HEK293 (cell line): ENCODE results near the gene CADM1.

Experiments
- CTCF ChIA-PET: fragments of 350-600 bp; formaldehyde crosslinking; extraction: SDS; loops from one replicate; lab custom pipeline; 2021; ENCODE audit warnings: antibody characterized with exemption; lab: Yijun Ruan, JAX
- POLR2A ChIA-PET: fragments of 300-600 bp; formaldehyde crosslinking; extraction: SDS; loops from one replicate; lab custom pipeline; 2020; ENCODE audit warnings: antibody characterized with exemption, inconsistent platforms; lab: Yijun Ruan, JAX
- H3K27ac ChIP-seq: fragments of 200-500 bp; sonication (Bioruptor generic); 2 replicates; pipeline ENCODE4 v1.5.1; 2014; ENCODE audit warnings: low read depth, low read length, control low read depth, inconsistent platforms; ENCODE audit errors: extremely low read depth
- H3K36me3 ChIP-seq, 2 experiments: fragments of 200-500 bp in 1 of 2; sonication (Bioruptor generic) in 1 of 2; 1 replicate in 1 of 2; 2 replicates in 1 of 2; pipeline ENCODE4 v1.5.1; 2014 to 2017; ENCODE audit warnings: inconsistent platforms in 2 of 2, low read length in 2 of 2; ENCODE audit not compliant: control insufficient read depth in 2 of 2, insufficient read depth in 1 of 2
- H3K4me1 ChIP-seq: fragments of 200-500 bp; sonication (Bioruptor generic); 2 replicates; pipeline ENCODE4 v1.5.1; 2014; ENCODE audit warnings: mild to moderate bottlenecking, low read length, inconsistent platforms; ENCODE audit not compliant: control insufficient read depth, insufficient read depth
- H3K4me3 ChIP-seq: 2 replicates; pipeline ENCODE4 v1.5.1; 2011; ENCODE audit warnings: low read depth, mild to moderate bottlenecking, control low read depth, low read length, moderate library complexity
- H3K9me3 ChIP-seq: fragments of 200-500 bp; sonication (Bioruptor generic); 2 replicates; pipeline ENCODE4 v1.5.1; 2014; ENCODE audit warnings: low read depth, low read length, inconsistent platforms; ENCODE audit not compliant: control insufficient read depth, insufficient read depth
- HOXA7 ChIP-seq: sonication (generic); formaldehyde crosslinking; IDR thresholded peaks from 2 replicates; pipeline ENCODE4 v1.8.1; 2022; ENCODE audit warnings: missing genetic modification reagents, borderline replicate concordance
- HOXC10 ChIP-seq: sonication (generic); formaldehyde crosslinking; IDR thresholded peaks from 2 replicates; pipeline ENCODE4 v1.8.1; 2023; ENCODE audit warnings: mild to moderate bottlenecking, missing genetic modification reagents
- MZF1 ChIP-seq: fragments of 450-650 bp; formaldehyde crosslinking; IDR thresholded peaks from 2 replicates; pipeline ENCODE4 v1.5.1; 2017; ENCODE audit warnings: missing biosample characterization, missing genetic modification characterization, borderline replicate concordance
- OSR2 ChIP-seq: fragments of 450-650 bp; formaldehyde crosslinking; IDR thresholded peaks from 2 replicates; pipeline ENCODE4 v1.5.1; 2016; ENCODE audit warnings: missing biosample characterization, missing genetic modification characterization
- ZBTB48 ChIP-seq: fragments of 450-650 bp; formaldehyde crosslinking; IDR thresholded peaks from 2 replicates; pipeline ENCODE4 v1.5.1; 2016; ENCODE audit warnings: missing biosample characterization, missing genetic modification characterization
- ZBTB8A ChIP-seq: fragments of 450-650 bp; formaldehyde crosslinking; IDR thresholded peaks from 2 replicates; pipeline ENCODE4 v1.5.1; 2016; ENCODE audit warnings: missing biosample characterization, missing genetic modification characterization
- ZFP69B ChIP-seq: fragments of 450-650 bp; formaldehyde crosslinking; IDR thresholded peaks from 2 replicates; pipeline ENCODE4 v1.5.1; 2016; ENCODE audit warnings: missing biosample characterization, missing genetic modification characterization
- ZNF133 ChIP-seq: fragments of 450-650 bp; formaldehyde crosslinking; IDR thresholded peaks from 2 replicates; pipeline ENCODE4 v1.5.1; 2016; ENCODE audit warnings: missing biosample characterization, missing genetic modification characterization
- ZNF202 ChIP-seq: fragments of 450-650 bp; formaldehyde crosslinking; IDR thresholded peaks from 2 replicates; pipeline ENCODE4 v1.5.1; 2016; ENCODE audit warnings: missing biosample characterization, missing genetic modification characterization, borderline replicate concordance
- ZNF214 ChIP-seq: fragments of 450-650 bp; formaldehyde crosslinking; IDR thresholded peaks from 2 replicates; pipeline ENCODE4 v1.5.1; 2017; ENCODE audit warnings: missing biosample characterization, mild to moderate bottlenecking, missing genetic modification characterization, borderline replicate concordance
- ZNF23 ChIP-seq: fragments of 450-650 bp; formaldehyde crosslinking; IDR thresholded peaks from 2 replicates; pipeline ENCODE4 v1.5.1; 2016; ENCODE audit warnings: missing biosample characterization, missing genetic modification characterization, borderline replicate concordance
- ZNF248 ChIP-seq: fragments of 450-650 bp; formaldehyde crosslinking; IDR thresholded peaks from 2 replicates; pipeline ENCODE4 v1.5.1; 2017; ENCODE audit warnings: missing biosample characterization, missing genetic modification characterization
- ZNF324 ChIP-seq: fragments of 450-650 bp; formaldehyde crosslinking; IDR thresholded peaks from 2 replicates; pipeline ENCODE4 v1.5.1; 2016; ENCODE audit warnings: missing biosample characterization, missing genetic modification characterization
- ZNF394 ChIP-seq: fragments of 450-650 bp; formaldehyde crosslinking; IDR thresholded peaks from 2 replicates; pipeline ENCODE4 v1.5.1; 2016; ENCODE audit warnings: missing biosample characterization, missing genetic modification characterization, mild to moderate bottlenecking, moderate library complexity, borderline replicate concordance
- ZNF404 ChIP-seq: fragments of 450-650 bp; formaldehyde crosslinking; IDR thresholded peaks from 2 replicates; pipeline ENCODE4 v1.5.1; 2017; ENCODE audit warnings: missing biosample characterization, missing genetic modification characterization
- ZNF654 ChIP-seq: fragments of 450-650 bp; formaldehyde crosslinking; IDR thresholded peaks from 2 replicates; pipeline ENCODE4 v1.5.1; 2016; ENCODE audit warnings: low read depth, missing biosample characterization, missing genetic modification characterization
- ZNF677 ChIP-seq: fragments of 450-650 bp; IDR thresholded peaks from 2 replicates; pipeline ENCODE4 v1.5.0; 2018; ENCODE audit warnings: missing biosample characterization, mild to moderate bottlenecking, missing genetic modification characterization, moderate library complexity
- ZNF701 ChIP-seq: fragments of 450-650 bp; formaldehyde crosslinking; IDR thresholded peaks from 2 replicates; pipeline ENCODE4 v1.5.1; 2016; ENCODE audit warnings: missing biosample characterization, missing genetic modification characterization
- ZNF785 ChIP-seq: fragments of 450-650 bp; formaldehyde crosslinking; IDR thresholded peaks from 2 replicates; pipeline ENCODE4 v1.5.1; 2016; ENCODE audit warnings: missing biosample characterization, missing genetic modification characterization
- ZNF830 ChIP-seq: fragments of 450-650 bp; IDR thresholded peaks from 2 replicates; pipeline ENCODE4 v1.5.0; 2018; ENCODE audit warnings: missing biosample characterization, missing genetic modification characterization, low read depth, mild to moderate bottlenecking, moderate library complexity
- ZSCAN16 ChIP-seq: fragments of 450-650 bp; formaldehyde crosslinking; IDR thresholded peaks from 2 replicates; pipeline ENCODE4 v1.5.1; 2016; ENCODE audit warnings: missing biosample characterization, missing genetic modification characterization
- TF ChIP-seq, protein P1 (sequence below): fragments of 450-650 bp; formaldehyde crosslinking; IDR thresholded peaks from 2 replicates; pipeline ENCODE4 v1.5.1; 2016; ENCODE audit warnings: missing biosample characterization, missing genetic modification characterization
- TF ChIP-seq, protein P2 (sequence below): fragments of 450-650 bp; formaldehyde crosslinking; IDR thresholded peaks from 2 replicates; pipeline ENCODE4 v1.5.1; 2016; ENCODE audit warnings: missing biosample characterization, missing genetic modification characterization, low read depth
- TF ChIP-seq, protein P3 (sequence below): fragments of 450-650 bp; formaldehyde crosslinking; IDR thresholded peaks from 2 replicates; pipeline ENCODE4 v1.5.1; 2017; ENCODE audit warnings: missing biosample characterization, missing genetic modification characterization

The CADM1 gene

GRCh38 chr11:115535781-115536180, 31.6 kb upstream of the CADM1 start:
- H3K4me1 ChIP-seq, result no peaks in the 10 kb centered on the region
- CTCF ChIA-PET, result interaction anchor here (0.9 to 2.0 kb wide), 3 partner anchors 12 to 1255 kb away, joined by 4 to 6 read pairs (median 6); no protein-coding TSS in a partner anchor
- POLR2A ChIA-PET, result no interaction called here

GRCh38 chr11:115530752-115531151, 26.5 kb upstream of the CADM1 start:
- POLR2A ChIA-PET, result no interaction called here
- Histone ChIP-seq H3K36me3 (no peaks in the 10 kb centered on the region), H3K27ac (no peak overlapping the region), H3K9me3 (no peaks in the 10 kb centered on the region), H3K4me3 (no peak overlapping the region), H3K4me1 (no peaks in the 10 kb centered on the region)
- CTCF ChIA-PET, result interaction anchor here (0.6 to 1.1 kb wide), 6 partner anchors 12 to 92 kb away, joined by 3 to 5 read pairs (median 3); partner anchors contain the start of gene CADM1
- TF ChIP-seq ZNF701 (tag by site-specific recombination) (no peak), HOXA7 (CRISPR knock-in tag) (no peak), ZNF133 (tag by site-specific recombination) (no peak), OSR2 (tag by site-specific recombination) (no peak), ZNF248 (tag by site-specific recombination) (no peak), ZNF830 (no peak), ZBTB8A (tag by site-specific recombination) (no peak), ZNF785 (no peak), ZNF394 (tag by site-specific recombination) (no peak), HOXC10 (CRISPR knock-in tag) (no peak), ZBTB48 (tag by site-specific recombination) (no peak), ZSCAN16 (tag by site-specific recombination) (no peak), ZNF324 (tag by site-specific recombination) (no peak)
- TF ChIP-seq, protein P1, sequence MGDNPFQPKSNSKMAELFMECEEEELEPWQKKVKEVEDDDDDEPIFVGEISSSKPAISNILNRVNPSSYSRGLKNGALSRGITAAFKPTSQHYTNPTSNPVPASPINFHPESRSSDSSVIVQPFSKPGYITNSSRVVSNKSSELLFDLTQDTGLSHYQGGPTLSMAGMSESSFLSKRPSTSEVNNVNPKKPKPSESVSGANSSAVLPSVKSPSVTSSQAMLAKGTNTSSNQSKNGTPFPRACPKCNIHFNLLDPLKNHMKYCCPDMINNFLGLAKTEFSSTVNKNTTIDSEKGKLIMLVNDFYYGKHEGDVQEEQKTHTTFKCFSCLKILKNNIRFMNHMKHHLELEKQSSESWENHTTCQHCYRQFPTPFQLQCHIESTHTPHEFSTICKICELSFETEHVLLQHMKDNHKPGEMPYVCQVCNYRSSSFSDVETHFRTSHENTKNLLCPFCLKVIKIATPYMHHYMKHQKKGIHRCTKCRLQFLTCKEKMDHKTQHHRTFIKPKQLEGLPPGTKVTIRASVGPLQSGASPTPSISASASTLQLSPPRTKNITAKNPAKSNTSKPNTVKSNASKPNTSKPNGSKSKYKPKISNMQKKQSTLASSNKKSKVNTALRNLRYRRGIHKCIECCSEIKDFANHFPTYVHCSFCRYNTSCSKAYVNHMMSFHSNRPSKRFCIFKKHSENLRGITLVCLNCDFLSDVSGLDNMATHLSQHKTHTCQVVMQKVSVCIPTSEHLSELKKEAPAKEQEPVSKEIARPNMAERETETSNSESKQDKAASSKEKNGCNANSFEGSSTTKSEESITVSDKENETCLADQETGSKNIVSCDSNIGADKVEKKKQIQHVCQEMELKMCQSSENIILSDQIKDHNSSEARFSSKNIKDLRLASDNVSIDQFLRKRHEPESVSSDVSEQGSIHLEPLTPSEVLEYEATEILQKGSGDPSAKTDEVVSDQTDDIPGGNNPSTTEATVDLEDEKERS (tag by site-specific recombination), result no peak

More at GRCh38 chr11:115535781-115536180, 31.6 kb upstream of the CADM1 start:
- TF ChIP-seq ZNF23 (tag by site-specific recombination), result no peak
- TF ChIP-seq, protein P2, sequence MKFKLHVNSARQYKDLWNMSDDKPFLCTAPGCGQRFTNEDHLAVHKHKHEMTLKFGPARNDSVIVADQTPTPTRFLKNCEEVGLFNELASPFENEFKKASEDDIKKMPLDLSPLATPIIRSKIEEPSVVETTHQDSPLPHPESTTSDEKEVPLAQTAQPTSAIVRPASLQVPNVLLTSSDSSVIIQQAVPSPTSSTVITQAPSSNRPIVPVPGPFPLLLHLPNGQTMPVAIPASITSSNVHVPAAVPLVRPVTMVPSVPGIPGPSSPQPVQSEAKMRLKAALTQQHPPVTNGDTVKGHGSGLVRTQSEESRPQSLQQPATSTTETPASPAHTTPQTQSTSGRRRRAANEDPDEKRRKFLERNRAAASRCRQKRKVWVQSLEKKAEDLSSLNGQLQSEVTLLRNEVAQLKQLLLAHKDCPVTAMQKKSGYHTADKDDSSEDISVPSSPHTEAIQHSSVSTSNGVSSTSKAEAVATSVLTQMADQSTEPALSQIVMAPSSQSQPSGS, result no peak
- TF ChIP-seq ZNF202, result no peak
- TF ChIP-seq ZNF677 (tag by site-specific recombination), result no peak
- no peak for TF ChIP-seq ZNF404
- TF ChIP-seq ZFP69B (tag by site-specific recombination), result no peak
- TF ChIP-seq, protein P3, sequence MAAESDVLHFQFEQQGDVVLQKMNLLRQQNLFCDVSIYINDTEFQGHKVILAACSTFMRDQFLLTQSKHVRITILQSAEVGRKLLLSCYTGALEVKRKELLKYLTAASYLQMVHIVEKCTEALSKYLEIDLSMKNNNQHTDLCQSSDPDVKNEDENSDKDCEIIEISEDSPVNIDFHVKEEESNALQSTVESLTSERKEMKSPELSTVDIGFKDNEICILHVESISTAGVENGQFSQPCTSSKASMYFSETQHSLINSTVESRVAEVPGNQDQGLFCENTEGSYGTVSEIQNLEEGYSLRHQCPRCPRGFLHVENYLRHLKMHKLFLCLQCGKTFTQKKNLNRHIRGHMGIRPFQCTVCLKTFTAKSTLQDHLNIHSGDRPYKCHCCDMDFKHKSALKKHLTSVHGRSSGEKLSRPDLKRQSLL (tag by site-specific recombination), result no peak
- no peak for TF ChIP-seq ZNF654 (tag by site-specific recombination)
- no peak for TF ChIP-seq MZF1
- no peak for TF ChIP-seq ZNF214 (tag by site-specific recombination)
- TF ChIP-seq, all 188 proteins: peak for 0
- Histone ChIP-seq H3K36me3 (no peaks in the 10 kb centered on the region), H3K9me3 (no peaks in the 10 kb centered on the region), H3K27ac (no peak overlapping the region), H3K4me3 (no peak overlapping the region)
